ENCODE data around the gene EN1. TPM values are rescaled to one million over a fixed set of nuclear protein-coding genes. Genes with fewer than 3 reads are reported as not detected.

Gene EN1
- total RNA-seq, 2 experiments from 2014 or later = not detected

DNA sequence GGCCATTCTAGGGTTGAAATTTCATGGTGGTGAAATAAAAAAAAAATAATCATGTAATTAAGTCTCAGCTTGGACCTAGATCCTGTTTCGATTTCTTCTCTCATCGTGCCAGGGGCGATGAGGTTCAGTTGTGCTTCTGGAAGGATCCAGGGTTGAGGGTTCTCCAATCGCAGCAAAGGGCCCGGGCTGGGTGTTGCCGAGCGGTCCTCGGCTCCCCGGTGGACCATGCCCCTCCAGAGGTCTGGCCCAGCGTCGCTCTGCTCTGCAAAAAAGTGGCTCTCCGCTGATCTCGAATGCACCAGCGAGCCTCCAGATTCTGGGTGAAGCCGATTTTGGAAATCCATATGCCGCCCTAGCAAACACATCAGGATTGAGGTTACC is 39.0 kb downstream of the EN1 start:
- no peak for ATAC-seq (ENCODE audit: poor library complexity)
- H3K36me3 Mint-ChIP-seq (ENCODE audit: low read depth) = no peaks in the 10 kb centered on the region
- TF ChIP-seq, protein P1, sequence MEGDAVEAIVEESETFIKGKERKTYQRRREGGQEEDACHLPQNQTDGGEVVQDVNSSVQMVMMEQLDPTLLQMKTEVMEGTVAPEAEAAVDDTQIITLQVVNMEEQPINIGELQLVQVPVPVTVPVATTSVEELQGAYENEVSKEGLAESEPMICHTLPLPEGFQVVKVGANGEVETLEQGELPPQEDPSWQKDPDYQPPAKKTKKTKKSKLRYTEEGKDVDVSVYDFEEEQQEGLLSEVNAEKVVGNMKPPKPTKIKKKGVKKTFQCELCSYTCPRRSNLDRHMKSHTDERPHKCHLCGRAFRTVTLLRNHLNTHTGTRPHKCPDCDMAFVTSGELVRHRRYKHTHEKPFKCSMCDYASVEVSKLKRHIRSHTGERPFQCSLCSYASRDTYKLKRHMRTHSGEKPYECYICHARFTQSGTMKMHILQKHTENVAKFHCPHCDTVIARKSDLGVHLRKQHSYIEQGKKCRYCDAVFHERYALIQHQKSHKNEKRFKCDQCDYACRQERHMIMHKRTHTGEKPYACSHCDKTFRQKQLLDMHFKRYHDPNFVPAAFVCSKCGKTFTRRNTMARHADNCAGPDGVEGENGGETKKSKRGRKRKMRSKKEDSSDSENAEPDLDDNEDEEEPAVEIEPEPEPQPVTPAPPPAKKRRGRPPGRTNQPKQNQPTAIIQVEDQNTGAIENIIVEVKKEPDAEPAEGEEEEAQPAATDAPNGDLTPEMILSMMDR (IDR thresholded peaks at IDR 0.05) = no peak
- Histone ChIP-seq H3K9me3 (ENCODE audit: control insufficient read depth in 1 of 2, insufficient read depth in 1 of 2, low read length in 2 of 2) (peaks cover 0 to 19% of the 10 kb centered on the region in 2 experiments), H3K27ac (ENCODE audit: low read depth in 1 of 2, low read length in 2 of 2) (no peak overlapping the region), H3K27me3 (ENCODE audit: control insufficient read depth in 1 of 2, insufficient read depth in 2 of 2, low read length in 2 of 2) (peaks cover 43 to 60% of the 10 kb centered on the region in 2 experiments), H3K36me3 (ENCODE audit: insufficient read depth, low read length) (no peaks in the 10 kb centered on the region), H3K4me1 (ENCODE audit: insufficient read depth, low read length) (peaks cover 4% of the 10 kb centered on the region), H3K4me3 (ENCODE audit: low read length) (peak overlapping the region; percentile 3)
- ChIA-PET POLR2A (no interaction called here), CTCF (no interaction called here)
- no peak for DNase-seq
- no peak overlapping the region for H3K27ac Mint-ChIP-seq
- intact Hi-C loops (cut with DNase I, micrococcal nuclease) = no loop called here
- peaks cover 86% of the 10 kb centered on the region for H3K27me3 Mint-ChIP-seq
- no peak overlapping the region for H3K4me3 Mint-ChIP-seq
- peaks cover 5% of the 10 kb centered on the region for H3K4me1 Mint-ChIP-seq (ENCODE audit: low read depth)
- H3K9me3 Mint-ChIP-seq = no peaks in the 10 kb centered on the region

DNA sequence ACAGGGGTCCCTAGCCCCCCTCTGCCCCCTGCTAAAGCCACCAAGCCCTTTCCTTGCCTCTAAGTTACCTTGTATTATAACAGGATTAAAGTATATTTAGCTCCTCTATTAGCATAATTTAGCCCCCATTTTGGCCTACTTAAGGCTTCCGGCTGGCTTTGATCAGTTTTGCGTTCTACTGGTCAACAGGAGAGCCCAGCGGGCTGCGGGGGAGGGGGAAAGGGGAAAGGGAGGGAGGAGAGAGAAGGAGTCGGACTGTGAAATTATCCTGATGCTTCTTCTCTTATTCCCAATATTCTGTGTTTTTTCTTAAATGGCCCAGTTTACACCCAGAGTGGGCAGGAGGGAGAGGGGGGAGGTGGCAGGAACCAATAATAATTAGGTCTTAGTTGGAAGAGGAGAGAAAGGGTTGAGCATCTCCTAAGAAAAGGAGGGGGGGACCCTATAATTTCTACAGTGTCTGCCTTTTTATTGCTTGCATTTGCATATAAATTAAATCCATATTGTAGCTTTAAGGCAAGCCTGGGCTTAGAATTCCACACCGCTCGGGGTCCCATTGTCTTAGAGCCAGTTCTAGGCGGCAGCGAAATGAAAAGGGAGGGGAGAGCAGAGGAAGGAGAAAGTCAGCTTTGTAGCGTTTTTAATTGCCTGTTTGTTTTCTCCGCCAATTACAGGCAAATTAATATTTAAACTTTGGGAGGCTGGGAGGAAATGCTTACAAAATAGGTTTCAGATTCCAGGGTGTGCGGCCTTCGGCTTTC is 39.6 kb downstream of the EN1 start:
- Histone ChIP-seq H3K9me3 (ENCODE audit: control insufficient read depth in 1 of 2, insufficient read depth in 1 of 2, low read length in 2 of 2) (peaks cover 0 to 19% of the 10 kb centered on the region in 2 experiments), H3K27ac (ENCODE audit: low read depth in 1 of 2, low read length in 2 of 2) (no peak overlapping the region), H3K27me3 (ENCODE audit: control insufficient read depth in 1 of 2, insufficient read depth in 2 of 2, low read length in 2 of 2) (peaks cover 37 to 59% of the 10 kb centered on the region in 2 experiments), H3K36me3 (ENCODE audit: insufficient read depth, low read length) (no peaks in the 10 kb centered on the region), H3K4me1 (ENCODE audit: insufficient read depth, low read length) (peaks cover 4% of the 10 kb centered on the region), H3K4me3 (ENCODE audit: low read length) (peak overlapping the region; percentile 3)
- no peaks in the 10 kb centered on the region for H3K36me3 Mint-ChIP-seq (ENCODE audit: low read depth)
- TF ChIP-seq, protein P1 (IDR thresholded peaks at IDR 0.05) = no peak
- H3K4me3 Mint-ChIP-seq = no peak overlapping the region
- H3K27me3 Mint-ChIP-seq = peaks cover 86% of the 10 kb centered on the region
- H3K9me3 Mint-ChIP-seq = no peaks in the 10 kb centered on the region
- no peak for DNase-seq
- ATAC-seq (ENCODE audit: poor library complexity) = no peak
- peaks cover 5% of the 10 kb centered on the region for H3K4me1 Mint-ChIP-seq (ENCODE audit: low read depth)
- H3K27ac Mint-ChIP-seq = no peak overlapping the region
- POLR2A ChIA-PET = no interaction called here
- intact Hi-C loops (cut with DNase I, micrococcal nuclease) = no loop called here
- CTCF ChIA-PET = no interaction called here

DNA sequence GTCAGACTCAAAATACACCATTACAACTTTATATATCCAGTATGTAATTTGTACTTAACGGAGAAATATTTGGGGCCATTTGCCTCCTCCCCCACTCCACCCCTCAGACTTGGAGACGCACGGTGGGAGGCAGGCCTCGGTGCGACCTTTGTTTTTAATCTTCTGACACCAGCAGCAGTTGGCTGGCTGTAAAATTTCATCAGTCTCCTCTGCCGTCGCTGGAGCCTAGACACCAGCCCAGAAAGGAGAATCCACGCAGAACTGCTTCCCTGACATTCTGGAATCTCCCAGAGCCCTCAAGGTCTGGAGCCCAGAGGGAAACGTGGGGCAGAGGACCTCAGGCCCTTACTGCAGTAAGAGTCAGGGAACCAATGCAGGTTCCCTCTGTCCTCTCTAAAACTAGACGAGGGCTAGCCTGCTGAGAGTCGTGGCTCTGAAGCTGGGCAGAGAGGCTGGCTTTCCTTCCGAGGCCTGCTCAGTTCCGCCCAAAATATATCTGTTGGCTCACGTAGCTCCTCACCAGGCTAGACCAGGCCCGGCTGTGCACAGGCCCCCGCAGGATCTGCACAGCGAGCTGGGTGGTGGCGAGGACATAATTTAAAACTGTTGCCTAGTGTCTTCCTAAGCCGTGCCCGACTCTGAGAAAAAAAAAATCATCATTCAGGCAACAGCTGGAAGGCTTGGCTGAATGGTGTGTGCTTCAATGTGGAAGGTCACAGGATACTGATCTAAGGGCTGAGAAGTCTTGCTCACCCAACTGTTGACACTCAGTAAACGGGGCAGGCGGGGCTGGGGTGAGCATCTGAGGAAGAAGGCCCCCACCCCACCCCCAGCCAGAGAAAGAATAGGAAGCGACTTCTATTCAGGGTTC is 40.4 kb downstream of the EN1 start:
- intact Hi-C loops (cut with DNase I, micrococcal nuclease) = no loop called here
- ATAC-seq (ENCODE audit: poor library complexity) (no peak), DNase-seq (no peak)
- no peak overlapping the region for H3K27ac ChIP-seq (ENCODE audit: low read depth in 1 of 2, low read length in 2 of 2)
- TF ChIP-seq, protein P1 (IDR thresholded peaks at IDR 0.05) = no peak
- peaks cover 4% of the 10 kb centered on the region for H3K4me1 ChIP-seq (ENCODE audit: insufficient read depth, low read length)
- Mint-ChIP-seq H3K36me3 (ENCODE audit: low read depth) (no peaks in the 10 kb centered on the region), H3K9me3 (no peaks in the 10 kb centered on the region), H3K27ac (no peak overlapping the region), H3K27me3 (peaks cover 83% of the 10 kb centered on the region), H3K4me3 (no peak overlapping the region), H3K4me1 (ENCODE audit: low read depth) (peaks cover 5% of the 10 kb centered on the region)
- CTCF ChIA-PET = no interaction called here
- H3K27me3 ChIP-seq (ENCODE audit: control insufficient read depth in 1 of 2, insufficient read depth in 2 of 2, low read length in 2 of 2) = peaks cover 34 to 53% of the 10 kb centered on the region in 2 experiments
- H3K36me3 ChIP-seq (ENCODE audit: insufficient read depth, low read length) = no peaks in the 10 kb centered on the region
- POLR2A ChIA-PET = no interaction called here
- peaks cover 0 to 19% of the 10 kb centered on the region in 2 experiments for H3K9me3 ChIP-seq (ENCODE audit: control insufficient read depth in 1 of 2, insufficient read depth in 1 of 2, low read length in 2 of 2)
- no peak overlapping the region for H3K4me3 ChIP-seq (ENCODE audit: low read length)
